Measurements from ENCODE around the gene RTN1. TPM values are rescaled to one million over a fixed set of nuclear protein-coding genes. Genes with fewer than 3 reads are reported as not detected.

RTN1 gene
- total RNA-seq, 2 experiments from 2014 or later = not detected

GRCh38 chr14:59904184-59904583 lies 33.6 kb upstream of the RTN1 start:
- POLR2A ChIA-PET = interaction anchor here (1.2 kb wide), 1 partner anchor 31 kb away, joined by 3 read pairs; no protein-coding TSS in a partner anchor
- H4K20me1 ChIP-seq (ENCODE audit: insufficient read depth, low read length) = no peaks in the 10 kb centered on the region
- H3K36me3 ChIP-seq (ENCODE audit: insufficient read depth, low read length) = no peaks in the 10 kb centered on the region
- H3K4me3 ChIP-seq (ENCODE audit: low read depth, low read length, poor library complexity, severe bottlenecking) = no peak overlapping the region
- DNase-seq (ENCODE audit: low spot score) = no peak
- no TSS peak for BruUV-seq (replicated peaks)
- no peak overlapping the region for H2AFZ ChIP-seq (ENCODE audit: low read length)
- H3K9me3 ChIP-seq (ENCODE audit: low read length) = no peaks in the 10 kb centered on the region
- CTCF ChIA-PET (ENCODE audit: unreplicated experiment) = no interaction called here
- H3K4me2 ChIP-seq (ENCODE audit: low read length) = no peak overlapping the region
- H3K9me2 ChIP-seq (ENCODE audit: insufficient read depth, low read length) = no peaks in the 10 kb centered on the region
- no peaks in the 10 kb centered on the region for H3K4me1 ChIP-seq (ENCODE audit: insufficient read depth, low read length, poor library complexity, severe bottlenecking)
- no peak overlapping the region for H3K27ac ChIP-seq (ENCODE audit: low read depth, low read length, poor library complexity, severe bottlenecking)
- TF ChIP-seq CTCF (conservative IDR thresholded peaks at IDR 0.05; ENCODE audit: low read length) = no peak
- TF ChIP-seq EZH2phosphoT487 (IDR thresholded peaks at IDR 0.05; ENCODE audit: borderline replicate concordance, low read depth, low read length) = no peak
- H3K79me2 ChIP-seq (ENCODE audit: insufficient read depth, low read depth, low read length) = no peaks in the 10 kb centered on the region
- intact Hi-C loops (cut with micrococcal nuclease; ENCODE audit: unreplicated experiment) = no loop called here

- POLR2A ChIA-PET = interaction anchor here (0.9 kb wide), 1 partner anchor 95 kb away, joined by 4 read pairs; no protein-coding TSS in a partner anchor
- no TSS peak for BruUV-seq (replicated peaks)
- CTCF ChIA-PET (ENCODE audit: unreplicated experiment) = no interaction called here
Measured at GRCh38 chr14:59900556-59900955, 30.0 kb upstream of the RTN1 start.

More at GRCh38 chr14:59900556-59900955, 30.0 kb upstream of the RTN1 start:
- Histone ChIP-seq H3K79me2 (ENCODE audit: insufficient read depth, low read depth, low read length) (no peaks in the 10 kb centered on the region), H3K4me2 (ENCODE audit: low read length) (no peak overlapping the region), H4K20me1 (ENCODE audit: insufficient read depth, low read length) (no peaks in the 10 kb centered on the region), H3K27ac (ENCODE audit: low read depth, low read length, poor library complexity, severe bottlenecking) (no peak overlapping the region), H3K9me3 (ENCODE audit: low read length) (no peaks in the 10 kb centered on the region), H3K9me2 (ENCODE audit: insufficient read depth, low read length) (no peaks in the 10 kb centered on the region), H3K36me3 (ENCODE audit: insufficient read depth, low read length) (no peaks in the 10 kb centered on the region), H3K4me3 (ENCODE audit: low read depth, low read length, poor library complexity, severe bottlenecking) (no peak overlapping the region), H3K4me1 (ENCODE audit: insufficient read depth, low read length, poor library complexity, severe bottlenecking) (no peaks in the 10 kb centered on the region), H2AFZ (ENCODE audit: low read length) (no peak overlapping the region)
- intact Hi-C loops (cut with micrococcal nuclease; ENCODE audit: unreplicated experiment) = no loop called here
- TF ChIP-seq CTCF (conservative IDR thresholded peaks at IDR 0.05; ENCODE audit: low read length) (no peak), EZH2phosphoT487 (IDR thresholded peaks at IDR 0.05; ENCODE audit: borderline replicate concordance, low read depth, low read length) (no peak)
- DNase-seq (ENCODE audit: low spot score) = no peak
